SU-DHL-6 (cell line): ENCODE data around the gene APBA3.

Experiments used
- H2AFZ ChIP-seq: fragments of 200-600 bp; sonication (generic); 2 replicates; pipeline ENCODE4 v1.6.1; 2014; ENCODE audit warnings: low read depth, mild to moderate bottlenecking, moderate library complexity, mixed read lengths, antibody characterized with exemption, low read length; ENCODE audit not compliant: severe bottlenecking
- H3F3A ChIP-seq: fragments of 200-600 bp; shearing (Covaris generic); 2 replicates; pipeline ENCODE4 v1.6.0; 2016; ENCODE audit warnings: antibody characterized with exemption, mild to moderate bottlenecking; ENCODE audit not compliant: insufficient read depth
- H3K27ac ChIP-seq: fragments of 200-600 bp; sonication (generic); 2 replicates; pipeline ENCODE4 v1.5.1; 2016; ENCODE audit warnings: low read depth, mild to moderate bottlenecking, low read length, moderate library complexity, mixed read lengths
- H3K27me3 ChIP-seq: fragments of 200-600 bp; sonication (generic), shearing (Covaris generic); 2 replicates; pipeline ENCODE4 v1.6.0; 2014; ENCODE audit warnings: mild to moderate bottlenecking, low read length
- H3K36me3 ChIP-seq: fragments of 200-600 bp; sonication (generic); 2 replicates; pipeline ENCODE4 v1.6.1; 2014; ENCODE audit warnings: mild to moderate bottlenecking, low read length, mixed read lengths
- H3K4me2 ChIP-seq: fragments of 300-600, 200-600 bp; shearing (Covaris generic), sonication (generic); 2 replicates; pipeline ENCODE4 v1.6.0; 2014; ENCODE audit warnings: low read length, low read depth, mild to moderate bottlenecking; ENCODE audit not compliant: poor library complexity, severe bottlenecking
- H3K4me3 ChIP-seq: fragments of 200-600 bp; sonication (generic); 2 replicates; pipeline ENCODE4 v1.5.1; 2014; ENCODE audit warnings: antibody characterized with exemption, low read length, mild to moderate bottlenecking, mixed read lengths; ENCODE audit not compliant: insufficient read depth, poor library complexity, severe bottlenecking
- H3K79me2 ChIP-seq: fragments of 200-600 bp; sonication (generic); 2 replicates; pipeline ENCODE4 v1.6.1; 2014; ENCODE audit warnings: mild to moderate bottlenecking, low read length, moderate library complexity; ENCODE audit not compliant: insufficient read depth
- H3K9ac ChIP-seq: fragments of 200-600 bp; sonication (generic); 2 replicates; pipeline ENCODE4 v1.7.0; 2014; ENCODE audit warnings: mild to moderate bottlenecking, low read length
- H3K9me2 ChIP-seq: fragments of 200-600 bp; sonication (generic); replicated peaks from 2 replicates; pipeline ENCODE4 v1.6.1; 2014; ENCODE audit warnings: low read length; ENCODE audit not compliant: insufficient read depth
- H3K9me3 ChIP-seq: fragments of 200-600 bp; sonication (generic); 2 replicates; pipeline ENCODE4 v1.6.1; 2014; ENCODE audit warnings: low read length, mixed read lengths; ENCODE audit not compliant: insufficient read depth
- H4K20me1 ChIP-seq: fragments of 200-600 bp; sonication (generic); 2 replicates; pipeline ENCODE4 v1.6.1; 2014; ENCODE audit warnings: low read depth, mild to moderate bottlenecking, antibody characterized with exemption, low read length, moderate library complexity, mixed read lengths
- CTCF ChIP-seq: fragments of 200-600 bp; sonication (generic); IDR thresholded peaks from one replicate; pipeline ENCODE4 v1.5.1; 2017; ENCODE audit warnings: antibody characterized with exemption, mild to moderate bottlenecking, low read length, moderate library complexity; ENCODE audit not compliant: insufficient read depth, poor library complexity, severe bottlenecking
- EZH2phosphoT487 ChIP-seq: fragments of 200-600 bp; sonication (generic), shearing (Covaris generic); conservative IDR thresholded peaks from 2 replicates; pipeline ENCODE4 v1.6.1; 2018; ENCODE audit warnings: mild to moderate bottlenecking, antibody characterized with exemption, low read length, moderate library complexity, mixed read lengths

The APBA3 gene

GRCh38 chr19:3781603-3782002, 20.1 kb upstream of the APBA3 start:
- Histone ChIP-seq H3K9me3 (peaks cover 11% of the 10 kb centered on the region; the same call in 1 of the 2 replicates), H3K27ac (no peak overlapping the region), H3K36me3 (no peaks in the 10 kb centered on the region), H3K4me3 (no peak overlapping the region), H3K4me2 (no peak overlapping the region), H3K9ac (no peak overlapping the region), H3K79me2 (no peaks in the 10 kb centered on the region), H3K9me2 (no peaks in the 10 kb centered on the region), H4K20me1 (no peaks in the 10 kb centered on the region), H2AFZ (no peak overlapping the region), H3F3A (no peaks in the 10 kb centered on the region), H3K27me3 (no peaks in the 10 kb centered on the region)
- TF ChIP-seq CTCF (no peak), EZH2phosphoT487 (no peak)

- no peak overlapping the region for H3K9ac ChIP-seq
- peaks cover 11% of the 10 kb centered on the region; the same call in 1 of the 2 replicates for H3K9me3 ChIP-seq
- no peak overlapping the region for H3K27ac ChIP-seq
- H4K20me1 ChIP-seq = no peaks in the 10 kb centered on the region
- no peaks in the 10 kb centered on the region for H3K79me2 ChIP-seq
- H3K36me3 ChIP-seq = no peaks in the 10 kb centered on the region
- H3F3A ChIP-seq = no peaks in the 10 kb centered on the region
- no peak overlapping the region for H3K4me3 ChIP-seq
- no peaks in the 10 kb centered on the region for H3K9me2 ChIP-seq
- no peaks in the 10 kb centered on the region for H3K27me3 ChIP-seq
- no peak overlapping the region for H3K4me2 ChIP-seq
- TF ChIP-seq EZH2phosphoT487 (no peak), CTCF (no peak)
- no peak overlapping the region for H2AFZ ChIP-seq
Observed at GRCh38 chr19:3780786-3781304, 19.4 kb upstream of the APBA3 start.

GRCh38 chr19:3778899-3779723, 17.6 kb upstream of the APBA3 start:
- no peak overlapping the region for H3K4me2 ChIP-seq
- no peaks in the 10 kb centered on the region for H3K79me2 ChIP-seq
- H3K9ac ChIP-seq = no peak overlapping the region
- TF ChIP-seq EZH2phosphoT487 = no peak
- TF ChIP-seq CTCF = no peak
- no peaks in the 10 kb centered on the region for H3F3A ChIP-seq
- H3K27ac ChIP-seq = no peak overlapping the region
- no peaks in the 10 kb centered on the region for H4K20me1 ChIP-seq
- no peak overlapping the region for H2AFZ ChIP-seq
- H3K27me3 ChIP-seq = no peaks in the 10 kb centered on the region
- H3K9me3 ChIP-seq = peaks cover 11% of the 10 kb centered on the region; the same call in 1 of the 2 replicates
- no peaks in the 10 kb centered on the region for H3K36me3 ChIP-seq
- H3K4me3 ChIP-seq = no peak overlapping the region
- H3K9me2 ChIP-seq = no peaks in the 10 kb centered on the region
